HepG2 (cell line): ENCODE data around the gene MAPK8IP1. TPM values are rescaled to one million over a fixed set of nuclear protein-coding genes. Genes with fewer than 3 reads are reported as not detected.

ENCODE experiments used
- AHR ChIP-seq: IDR thresholded peaks from 2 replicates; pipeline ENCODE4 v1.6.1; 2018; ENCODE audit warnings: missing genetic modification reagents, missing compliant biosample characterization
- ARID3A ChIP-seq: IDR thresholded peaks from 2 replicates; pipeline ENCODE4 v1.6.1; 2012; ENCODE audit warnings: low read depth, low read length, improper control_type of control experiment
- ATM ChIP-seq: fragments of 450-650 bp; IDR thresholded peaks from 2 replicates; pipeline ENCODE4 v1.7.1; 2017; ENCODE audit warnings: mild to moderate bottlenecking, borderline replicate concordance
- BCLAF1 ChIP-seq: fragments of 450-650 bp; IDR thresholded peaks from 2 replicates; pipeline ENCODE4 v1.6.1; 2017; ENCODE audit warnings: mild to moderate bottlenecking
- FOXP4 ChIP-seq: sonication (generic); formaldehyde crosslinking; IDR thresholded peaks from 2 replicates; pipeline ENCODE4 v1.4.0; 2020; ENCODE audit warnings: missing genetic modification reagents
- SSRP1 ChIP-seq: IDR thresholded peaks from 2 replicates; pipeline ENCODE4 v1.6.1; 2016; ENCODE audit warnings: control low read depth
- SYNCRIP ChIP-seq: fragments of 200-400 bp; formaldehyde crosslinking; IDR thresholded peaks from 2 replicates; pipeline ENCODE4 v1.6.1; 2018; ENCODE audit warnings: mild to moderate bottlenecking, low read depth, low read length; ENCODE audit not compliant: insufficient read depth
- TOE1 ChIP-seq: sonication (generic); formaldehyde crosslinking; IDR thresholded peaks from 2 replicates; pipeline ENCODE4 v1.4.0; 2020; ENCODE audit warnings: mild to moderate bottlenecking, missing genetic modification reagents
- ZBTB1 ChIP-seq: sonication (generic); formaldehyde crosslinking; IDR thresholded peaks from 2 replicates; pipeline ENCODE4 v1.4.0; 2020; ENCODE audit warnings: missing genetic modification reagents, borderline replicate concordance
- ZNF318 ChIP-seq: sonication (generic); formaldehyde crosslinking; IDR thresholded peaks from 2 replicates; pipeline ENCODE4 v1.4.0; 2020; ENCODE audit warnings: mild to moderate bottlenecking, missing genetic modification reagents
- ZNF34 ChIP-seq: sonication (generic); formaldehyde crosslinking; IDR thresholded peaks from 2 replicates; pipeline ENCODE4 v1.4.0; 2020; ENCODE audit warnings: mild to moderate bottlenecking, missing genetic modification reagents, borderline replicate concordance
- ZNF607 ChIP-seq: sonication (generic); formaldehyde crosslinking; IDR thresholded peaks from 2 replicates; pipeline ENCODE4 v1.5.1; 2020; ENCODE audit warnings: missing genetic modification reagents, mild to moderate bottlenecking, borderline replicate concordance
- ZNF766 ChIP-seq: sonication (generic); formaldehyde crosslinking; IDR thresholded peaks from 2 replicates; pipeline ENCODE4 v1.5.0; 2020; ENCODE audit warnings: missing genetic modification reagents, borderline replicate concordance
- ZSCAN30 ChIP-seq: sonication (generic); formaldehyde crosslinking; IDR thresholded peaks from 2 replicates; pipeline ENCODE4 v1.5.0; 2020; ENCODE audit warnings: mild to moderate bottlenecking, missing genetic modification reagents
- polyA plus RNA-seq, 8 experiments: library from polyadenylated mRNA; depleted of rRNA in 3 of 8; stranded (reverse) in 7 of 8; unstranded in 1 of 8; fragments of >200 nt; fragmentation: Illumina TruSeq in 4 of 8; extraction: Trizol in 4 of 8; gene quantifications; 2 replicates each; pipeline versions ENCODE4 v1.2.1 to v1.2.3, GENCODE V29; 2011 to 2016; ENCODE audit warnings: low read depth in 4 of 8, missing spikeins in 1 of 8, mixed read lengths in 1 of 8; ENCODE audit not compliant: insufficient read depth in 1 of 8
- total RNA-seq, 5 experiments: library from RNA; depleted of rRNA; stranded (reverse); fragments of >200 nt; fragmentation: Illumina TruSeq; extraction: Trizol; gene quantifications; 2 replicates each; pipeline ENCODE4 v1.2.3, GENCODE V29; 2016; ENCODE audit warnings: low read depth in 1 of 5

The MAPK8IP1 gene
- total and polyA plus RNA-seq, 2 of the 13 experiments (the other 11 are each of a cell fraction or from before 2014, with no cell fraction given), result 2.2 to 4.2 TPM

- TF ChIP-seq ZBTB1 (CRISPR knock-in tag), result no peak
- TF ChIP-seq ZSCAN30 (CRISPR knock-in tag), result no peak
- no peak for TF ChIP-seq ATM
- no peak for TF ChIP-seq ZNF766 (CRISPR knock-in tag)
- TF ChIP-seq SYNCRIP, result no peak
- no peak for TF ChIP-seq ARID3A
- TF ChIP-seq SSRP1 (CRISPR knock-in tag), result no peak
- TF ChIP-seq ZNF318 (CRISPR knock-in tag), result no peak
- no peak for TF ChIP-seq AHR (CRISPR knock-in tag)
- TF ChIP-seq FOXP4, result peak; percentile 14; the same call in 1 of the 2 replicates
- TF ChIP-seq BCLAF1, result no peak
- peak; percentile 37; the same call in 1 of the 2 replicates for TF ChIP-seq ZNF34
- TF ChIP-seq TOE1 (CRISPR knock-in tag), result no peak
- peak; percentile 64; the same call in 1 of the 2 replicates for TF ChIP-seq ZNF607 (CRISPR knock-in tag)
These were observed 32.3 kb downstream of the MAPK8IP1 start, which contains the start of gene PEX16 (continued) for GRCh38 chr11:45917623-45918330.
